ENCODE measurements around the gene NEBL.

DNA sequence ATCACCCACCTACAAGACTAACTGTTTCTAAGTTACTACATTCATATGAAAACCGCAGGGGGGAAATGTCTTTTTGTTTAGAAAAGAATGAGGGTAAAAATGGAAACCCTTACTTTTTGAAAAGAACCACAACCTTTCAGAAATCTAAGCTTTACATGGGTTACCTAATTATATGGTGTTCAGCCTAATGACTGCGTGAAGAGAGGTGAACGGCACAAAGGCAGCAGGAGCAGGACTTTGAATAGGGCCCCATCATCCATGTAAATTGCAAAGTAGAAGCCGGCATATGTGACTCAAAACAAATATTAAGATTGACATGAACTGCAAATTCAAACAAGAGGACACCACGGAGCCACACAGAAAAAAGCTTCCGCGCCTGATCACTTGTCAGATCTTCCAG is 25.1 kb downstream of the NEBL start:
- no peak for TF ChIP-seq CTCF (conservative IDR thresholded peaks at IDR 0.05)
- no peak for TF ChIP-seq ZFX (IDR thresholded peaks at IDR 0.05)
